Smooth muscle cell (in vitro differentiated cells): ENCODE measurements around the gene CBX4. TPM values are rescaled to one million over a fixed set of nuclear protein-coding genes. Genes with fewer than 3 reads are reported as not detected.

ENCODE experiments used
- DNase-seq: peaks from one replicate; lab custom pipeline; 2025; ENCODE audit not compliant: unreplicated experiment; lab: John Stamatoyannopoulos, UW
- H2AFZ ChIP-seq: fragments of 200-600 bp; sonication (generic); 2 replicates; pipeline ENCODE4 v1.6.0; 2016; ENCODE audit warnings: antibody characterized with exemption, low read depth, mild to moderate bottlenecking
- H3F3A ChIP-seq: fragments of 200-600 bp; sonication (generic); 2 replicates; pipeline ENCODE4 v1.6.0; 2017; ENCODE audit warnings: antibody characterized with exemption, low read depth
- H3K27ac ChIP-seq: fragments of 200-600 bp; sonication (generic); 2 replicates; pipeline ENCODE4 v1.5.1; 2016; ENCODE audit warnings: low read depth, mild to moderate bottlenecking
- H3K27me3 ChIP-seq: fragments of 200-600 bp; sonication (generic); 2 replicates; pipeline ENCODE4 v1.6.1; 2016; ENCODE audit warnings: low read depth, mild to moderate bottlenecking
- H3K36me3 ChIP-seq: fragments of 200-600 bp; sonication (generic); 2 replicates; pipeline ENCODE4 v1.5.1; 2016; ENCODE audit warnings: low read depth
- H3K4me1 ChIP-seq: fragments of 200-600 bp; sonication (generic); 2 replicates; pipeline ENCODE4 v1.5.1; 2016; ENCODE audit warnings: low read depth
- H3K4me2 ChIP-seq: fragments of 200-600 bp; sonication (generic); 2 replicates; pipeline ENCODE4 v1.6.0; 2016; ENCODE audit warnings: mild to moderate bottlenecking
- H3K4me3 ChIP-seq: fragments of 200-600 bp; sonication (generic); 2 replicates; pipeline ENCODE4 v1.5.1; 2016; ENCODE audit warnings: mild to moderate bottlenecking
- H3K79me2 ChIP-seq: fragments of 200-600 bp; sonication (generic); 2 replicates; pipeline ENCODE4 v1.6.0; 2016; ENCODE audit warnings: low read depth, mild to moderate bottlenecking
- H3K9ac ChIP-seq: fragments of 200-600 bp; sonication (generic); 2 replicates; pipeline ENCODE4 v1.6.0; 2016; ENCODE audit warnings: low read depth
- H3K9me3 ChIP-seq: fragments of 200-600 bp; sonication (generic); replicated peaks from 2 replicates; pipeline ENCODE4 v1.5.1; 2016; ENCODE audit warnings: low read depth
- H4K20me1 ChIP-seq: fragments of 200-600 bp; sonication (generic); 2 replicates; pipeline ENCODE4 v1.6.0; 2016; ENCODE audit warnings: low read depth
- WGBS: methylation state at CpG from one replicate; pipeline ENCODE4 v1.1.7; 2016; ENCODE audit warnings: low lambda C conversion rate; 5-methylcytosine and 5-hydroxymethylcytosine counted together
- polyA plus RNA-seq: library from polyadenylated mRNA; unstranded; fragments of >200 nt; fragmentation: Nextera tagmentation; extraction: Ambion mirVana; gene quantifications from 2 replicates; pipeline ENCODE4 v1.2.1, GENCODE V29; 2016
- total RNA-seq: library from RNA; depleted of rRNA; stranded (reverse); fragments of >200 nt; gene quantifications from 2 replicates; pipeline ENCODE4 v1.2.3, GENCODE V29; 2014
- TF ChIP-seq, protein P1 (sequence below): fragments of 200-600 bp; sonication (generic); IDR thresholded peaks from 2 replicates; pipeline ENCODE4 v1.5.1; 2017; ENCODE audit warnings: borderline replicate concordance, mild to moderate bottlenecking, antibody characterized with exemption; ENCODE audit not compliant: insufficient read depth, poor library complexity, severe bottlenecking

The CBX4 gene
- total and polyA plus RNA-seq, 2 experiments from 2014 or later: 17.4 to 44.6 TPM

DNA sequence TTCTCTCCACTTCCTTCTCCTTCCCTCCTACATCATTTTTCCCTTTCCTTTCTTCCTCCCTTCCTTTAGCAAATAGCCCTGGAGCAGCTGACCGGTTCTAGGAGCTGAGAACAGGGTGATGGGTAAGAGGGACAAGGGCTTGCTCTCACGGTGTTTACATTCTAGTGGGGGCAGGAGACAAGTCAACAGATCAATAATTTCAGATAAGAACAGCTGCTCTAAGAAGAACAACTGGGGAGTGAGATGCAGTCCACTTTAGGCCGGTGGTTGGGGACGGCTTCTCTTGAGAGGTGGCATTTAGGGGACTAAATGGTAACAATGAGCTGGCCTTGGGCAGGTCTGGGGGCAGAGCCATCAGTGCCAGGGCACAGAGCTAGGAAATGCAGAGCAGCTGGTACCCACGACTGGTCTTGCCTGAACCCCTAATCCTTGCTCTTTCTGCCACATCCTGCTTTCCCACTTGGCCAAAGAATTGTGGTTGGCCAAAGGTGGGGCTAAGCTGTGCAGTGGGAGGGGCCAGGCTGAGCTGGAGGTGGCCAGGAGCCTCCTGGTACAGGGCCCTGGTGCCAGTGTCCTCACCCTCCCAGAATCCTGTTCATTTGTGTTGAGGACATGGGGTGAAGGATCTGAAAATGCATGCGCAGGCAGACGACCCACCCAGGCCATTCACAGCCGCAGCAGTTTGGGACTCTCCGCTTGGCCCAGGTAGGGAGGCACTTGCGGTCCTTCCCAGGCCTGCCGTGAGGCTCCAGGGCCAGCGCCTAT is 17.7 kb downstream of the CBX4 start:
- H2AFZ ChIP-seq: no peak overlapping the region
- no peaks in the 10 kb centered on the region for H3K79me2 ChIP-seq
- peaks cover 61% of the 10 kb centered on the region for H3K27me3 ChIP-seq
- no peaks in the 10 kb centered on the region for H4K20me1 ChIP-seq
- H3K36me3 ChIP-seq: no peaks in the 10 kb centered on the region
- H3K4me3 ChIP-seq: no peak overlapping the region
- H3F3A ChIP-seq: no peaks in the 10 kb centered on the region
- no peak overlapping the region for H3K4me2 ChIP-seq
- H3K27ac ChIP-seq: no peak overlapping the region
- DNase-seq: no peak
- no peaks in the 10 kb centered on the region for H3K9me3 ChIP-seq
- WGBS: 90% methylated on average over 12 of the region's 12 CpGs
- H3K4me1 ChIP-seq: no peaks in the 10 kb centered on the region
- no peak overlapping the region for H3K9ac ChIP-seq
- TF ChIP-seq, protein P1, sequence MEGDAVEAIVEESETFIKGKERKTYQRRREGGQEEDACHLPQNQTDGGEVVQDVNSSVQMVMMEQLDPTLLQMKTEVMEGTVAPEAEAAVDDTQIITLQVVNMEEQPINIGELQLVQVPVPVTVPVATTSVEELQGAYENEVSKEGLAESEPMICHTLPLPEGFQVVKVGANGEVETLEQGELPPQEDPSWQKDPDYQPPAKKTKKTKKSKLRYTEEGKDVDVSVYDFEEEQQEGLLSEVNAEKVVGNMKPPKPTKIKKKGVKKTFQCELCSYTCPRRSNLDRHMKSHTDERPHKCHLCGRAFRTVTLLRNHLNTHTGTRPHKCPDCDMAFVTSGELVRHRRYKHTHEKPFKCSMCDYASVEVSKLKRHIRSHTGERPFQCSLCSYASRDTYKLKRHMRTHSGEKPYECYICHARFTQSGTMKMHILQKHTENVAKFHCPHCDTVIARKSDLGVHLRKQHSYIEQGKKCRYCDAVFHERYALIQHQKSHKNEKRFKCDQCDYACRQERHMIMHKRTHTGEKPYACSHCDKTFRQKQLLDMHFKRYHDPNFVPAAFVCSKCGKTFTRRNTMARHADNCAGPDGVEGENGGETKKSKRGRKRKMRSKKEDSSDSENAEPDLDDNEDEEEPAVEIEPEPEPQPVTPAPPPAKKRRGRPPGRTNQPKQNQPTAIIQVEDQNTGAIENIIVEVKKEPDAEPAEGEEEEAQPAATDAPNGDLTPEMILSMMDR: no peak

GRCh38 chr17:79820959-79821330 is 18.3 kb downstream of the CBX4 start:
- H3K4me1 ChIP-seq: no peaks in the 10 kb centered on the region
- no peaks in the 10 kb centered on the region for H3F3A ChIP-seq
- no peak for DNase-seq
- WGBS: 88% methylated on average over 4 of the region's 4 CpGs
- no peaks in the 10 kb centered on the region for H3K9me3 ChIP-seq
- no peaks in the 10 kb centered on the region for H3K79me2 ChIP-seq
- H3K27me3 ChIP-seq: peaks cover 66% of the 10 kb centered on the region
- no peak overlapping the region for H2AFZ ChIP-seq
- H3K4me3 ChIP-seq: no peak overlapping the region
- no peak overlapping the region for H3K9ac ChIP-seq
- H3K4me2 ChIP-seq: no peak overlapping the region
- no peak overlapping the region for H3K27ac ChIP-seq
- no peaks in the 10 kb centered on the region for H4K20me1 ChIP-seq
- H3K36me3 ChIP-seq: no peaks in the 10 kb centered on the region
- TF ChIP-seq, protein P1: no peak

GRCh38 chr17:79819534-79820276 is 19.5 kb downstream of the CBX4 start:
- Histone ChIP-seq H3K4me1 (peaks cover 9% of the 10 kb centered on the region), H3K27ac (no peak overlapping the region), H3K4me2 (no peak overlapping the region), H3K27me3 (peaks cover 75% of the 10 kb centered on the region), H3K9me3 (no peaks in the 10 kb centered on the region), H3K9ac (no peak overlapping the region), H4K20me1 (no peaks in the 10 kb centered on the region), H3K79me2 (no peaks in the 10 kb centered on the region), H2AFZ (no peak overlapping the region), H3K36me3 (no peaks in the 10 kb centered on the region), H3F3A (no peaks in the 10 kb centered on the region), H3K4me3 (no peak overlapping the region)
- WGBS: 88% methylated on average over 13 of the region's 13 CpGs
- TF ChIP-seq, protein P1: no peak
- no peak for DNase-seq
